GM18505 (cell line): ENCODE data around the gene AKAIN1.

Experiments used
- ATAC-seq: cut with Tn5 transposase; IDR thresholded peaks from one replicate; pipeline ENCODE4 v1.9.1; 2021; ENCODE audit not compliant: unreplicated experiment
- POLR2A ChIP-seq: IDR thresholded peaks from 4 replicates; pipeline ENCODE4 v1.6.1; 2011; ENCODE audit warnings: borderline replicate concordance; ENCODE audit not compliant: insufficient read depth, insufficient read length; ENCODE audit errors: extremely low read depth

The AKAIN1 gene

GRCh38 chr18:5180254-5180653 is 16.8 kb downstream of the AKAIN1 start:
- TF ChIP-seq POLR2A: no peak
- ATAC-seq: no peak

GRCh38 chr18:5178519-5178918 is 18.5 kb downstream of the AKAIN1 start:
- ATAC-seq: no peak
- no peak for TF ChIP-seq POLR2A

- TF ChIP-seq POLR2A: no peak
- ATAC-seq: peak; percentile 91
Measured at GRCh38 chr18:5175378-5175777, 21.7 kb downstream of the AKAIN1 start.

GRCh38 chr18:5173646-5174045 is 23.4 kb downstream of the AKAIN1 start:
- no peak for TF ChIP-seq POLR2A
- ATAC-seq: no peak

GRCh38 chr18:5173236-5173635 is 23.8 kb downstream of the AKAIN1 start:
- no peak for ATAC-seq

GRCh38 chr18:5167831-5168230 is 29.2 kb downstream of the AKAIN1 start:
- TF ChIP-seq POLR2A: no peak
- ATAC-seq: no peak

More at GRCh38 chr18:5173236-5173635, 23.8 kb downstream of the AKAIN1 start:
- no peak for TF ChIP-seq POLR2A

GRCh38 chr18:5166606-5167280 is 30.3 kb downstream of the AKAIN1 start:
- no peak for TF ChIP-seq POLR2A
- no peak for ATAC-seq

- ATAC-seq: no peak
- no peak for TF ChIP-seq POLR2A
Measured at GRCh38 chr18:5164903-5165302, 32.2 kb downstream of the AKAIN1 start.

- TF ChIP-seq POLR2A: no peak
Measured at GRCh38 chr18:5162111-5162510, 34.9 kb downstream of the AKAIN1 start.

GRCh38 chr18:5159080-5159479 is 38.0 kb downstream of the AKAIN1 start:
- ATAC-seq: no peak

More at GRCh38 chr18:5162111-5162510, 34.9 kb downstream of the AKAIN1 start:
- ATAC-seq: no peak

GRCh38 chr18:5158587-5158986 is 38.5 kb downstream of the AKAIN1 start:
- ATAC-seq: no peak

More at GRCh38 chr18:5159080-5159479, 38.0 kb downstream of the AKAIN1 start:
- no peak for TF ChIP-seq POLR2A

GRCh38 chr18:5158172-5158571 is 38.9 kb downstream of the AKAIN1 start:
- TF ChIP-seq POLR2A: no peak
- no peak for ATAC-seq

More at GRCh38 chr18:5158587-5158986, 38.5 kb downstream of the AKAIN1 start:
- no peak for TF ChIP-seq POLR2A

GRCh38 chr18:5155907-5156287 is 41.2 kb downstream of the AKAIN1 start:
- no peak for TF ChIP-seq POLR2A
- ATAC-seq: no peak

- ATAC-seq: no peak
- no peak for TF ChIP-seq POLR2A
Measured at GRCh38 chr18:5155218-5155906, 41.7 kb downstream of the AKAIN1 start.
